Measurements from ENCODE around the gene SNAP47.
A peak's percentile ranks its signal among the peaks of the same experiment; 100 is the strongest.

Gene SNAP47

GRCh38 chr1:227756172-227756959 is 21.1 kb downstream of the SNAP47 start:
- Histone ChIP-seq H3K36me3 (replicated peaks in 1 of 2; ENCODE audit: control insufficient read depth in 2 of 2, insufficient read depth in 2 of 2, low read length in 2 of 2) (peaks cover 35 to 87% of the 10 kb centered on the region in 2 donors), H3K4me3 (ENCODE audit: low read length in 2 of 2) (peak overlapping the region in 1 of 2 donors; percentile 0), H3K9ac (ENCODE audit: low read depth, low read length, poor library complexity) (peak overlapping the region; percentile 24), H4K91ac (ENCODE audit: low read depth, low read length, poor library complexity) (no peak overlapping the region), H2BK120ac (ENCODE audit: low read depth, low read length) (no peak overlapping the region), H2AK5ac (ENCODE audit: low read depth, low read length) (no peak overlapping the region), H3K9me3 (replicated peaks in 1 of 2; ENCODE audit: control insufficient read depth in 2 of 2, insufficient read depth in 1 of 2, low read depth in 1 of 2, low read length in 2 of 2) (no peaks in the 10 kb centered on the region), H3K4ac (ENCODE audit: low read length) (no peak overlapping the region), H3K27me3 (ENCODE audit: control insufficient read depth in 3 of 3, insufficient read depth in 3 of 3, low read depth in 1 of 3, low read length in 3 of 3) (no peaks in the 10 kb centered on the region), H3K4me2 (ENCODE audit: insufficient read depth, low read length, poor library complexity, severe bottlenecking) (no peak overlapping the region), H3K27ac (replicated peaks; ENCODE audit: low read length) (no peak overlapping the region), H3K18ac (ENCODE audit: low read length) (no peak overlapping the region), H2BK12ac (ENCODE audit: low read length) (no peak overlapping the region), H2AFZ (ENCODE audit: low read length) (no peak overlapping the region), H4K8ac (ENCODE audit: low read depth, low read length) (no peak overlapping the region), H3K4me1 (ENCODE audit: control insufficient read depth in 2 of 2, insufficient read depth in 1 of 2, low read depth in 1 of 2, low read length in 2 of 2) (no peaks in the 10 kb centered on the region), H3K23ac (ENCODE audit: low read depth, low read length, poor library complexity) (no peak overlapping the region), H2BK5ac (ENCODE audit: low read length) (no peak overlapping the region), H3K79me1 (ENCODE audit: low read depth, low read length) (peaks cover 2% of the 10 kb centered on the region), H2BK15ac (ENCODE audit: low read length) (no peak overlapping the region), H3K14ac (ENCODE audit: low read length) (no peak overlapping the region)
- no CpG with 5 or more reads among the region's 13 CpGs for WGBS, 2 donors (ENCODE audit: extremely low coverage in 2 of 2, insufficient read length in 2 of 2, insufficient replicate concordance in 1 of 2)
- DNase-seq (ENCODE audit: low spot score), result no peak

- Histone ChIP-seq H2BK120ac (ENCODE audit: low read depth, low read length) (no peak overlapping the region), H3K18ac (ENCODE audit: low read length) (no peak overlapping the region), H3K27ac (replicated peaks; ENCODE audit: low read length) (no peak overlapping the region)
Measured at GRCh38 chr1:227757781-227758180, 22.5 kb downstream of the SNAP47 start.

GRCh38 chr1:227758366-227758765 is 23.1 kb downstream of the SNAP47 start:
- H3K27ac ChIP-seq (replicated peaks; ENCODE audit: low read length), result no peak overlapping the region
- no peaks in the 10 kb centered on the region for H3K27me3 ChIP-seq (ENCODE audit: control insufficient read depth in 3 of 3, insufficient read depth in 3 of 3, low read depth in 1 of 3, low read length in 3 of 3)

More at GRCh38 chr1:227757781-227758180, 22.5 kb downstream of the SNAP47 start:
- no peak overlapping the region for H3K9ac ChIP-seq (ENCODE audit: low read depth, low read length, poor library complexity)
- no peak overlapping the region for H3K23ac ChIP-seq (ENCODE audit: low read depth, low read length, poor library complexity)
- no peak overlapping the region for H2BK12ac ChIP-seq (ENCODE audit: low read length)
- H3K36me3 ChIP-seq (replicated peaks in 1 of 2; ENCODE audit: control insufficient read depth in 2 of 2, insufficient read depth in 2 of 2, low read length in 2 of 2), result peaks cover 41 to 87% of the 10 kb centered on the region in 2 donors
- H3K4me3 ChIP-seq (ENCODE audit: low read length in 2 of 2), result no peak overlapping the region
- no peak overlapping the region for H3K4me2 ChIP-seq (ENCODE audit: insufficient read depth, low read length, poor library complexity, severe bottlenecking)
- no peak overlapping the region for H2AK5ac ChIP-seq (ENCODE audit: low read depth, low read length)
- H3K4ac ChIP-seq (ENCODE audit: low read length), result no peak overlapping the region
- H2BK5ac ChIP-seq (ENCODE audit: low read length), result no peak overlapping the region
- no CpG with 5 or more reads among the region's 2 CpGs for WGBS, 2 donors (ENCODE audit: extremely low coverage in 2 of 2, insufficient read length in 2 of 2, insufficient replicate concordance in 1 of 2)
- H2AFZ ChIP-seq (ENCODE audit: low read length), result no peak overlapping the region
- DNase-seq (ENCODE audit: low spot score), result no peak
- H2BK15ac ChIP-seq (ENCODE audit: low read length), result no peak overlapping the region
- H3K4me1 ChIP-seq (ENCODE audit: control insufficient read depth in 2 of 2, insufficient read depth in 1 of 2, low read depth in 1 of 2, low read length in 2 of 2), result no peaks in the 10 kb centered on the region
- no peak overlapping the region for H4K8ac ChIP-seq (ENCODE audit: low read depth, low read length)
- H3K79me1 ChIP-seq (ENCODE audit: low read depth, low read length), result peaks cover 2% of the 10 kb centered on the region
- no peak overlapping the region for H4K91ac ChIP-seq (ENCODE audit: low read depth, low read length, poor library complexity)
- H3K9me3 ChIP-seq (replicated peaks in 1 of 2; ENCODE audit: control insufficient read depth in 2 of 2, insufficient read depth in 1 of 2, low read depth in 1 of 2, low read length in 2 of 2), result no peaks in the 10 kb centered on the region
- no peaks in the 10 kb centered on the region for H3K27me3 ChIP-seq (ENCODE audit: control insufficient read depth in 3 of 3, insufficient read depth in 3 of 3, low read depth in 1 of 3, low read length in 3 of 3)
- no peak overlapping the region for H3K14ac ChIP-seq (ENCODE audit: low read length)

GRCh38 chr1:227759341-227760300 is 24.4 kb downstream of the SNAP47 start:
- no peak overlapping the region for H3K4me3 ChIP-seq (ENCODE audit: low read length in 2 of 2)
- no peak overlapping the region for H3K4ac ChIP-seq (ENCODE audit: low read length)
- H3K4me2 ChIP-seq (ENCODE audit: insufficient read depth, low read length, poor library complexity, severe bottlenecking), result no peak overlapping the region
- no peak overlapping the region for H3K18ac ChIP-seq (ENCODE audit: low read length)
- H3K9me3 ChIP-seq (replicated peaks in 1 of 2; ENCODE audit: control insufficient read depth in 2 of 2, insufficient read depth in 1 of 2, low read depth in 1 of 2, low read length in 2 of 2), result no peaks in the 10 kb centered on the region
- no peak overlapping the region for H2AK5ac ChIP-seq (ENCODE audit: low read depth, low read length)
- no peak overlapping the region for H3K23ac ChIP-seq (ENCODE audit: low read depth, low read length, poor library complexity)
- H2BK15ac ChIP-seq (ENCODE audit: low read length), result no peak overlapping the region
- H2AFZ ChIP-seq (ENCODE audit: low read length), result no peak overlapping the region
- H4K91ac ChIP-seq (ENCODE audit: low read depth, low read length, poor library complexity), result no peak overlapping the region
- peak overlapping the region; percentile 19 for H2BK5ac ChIP-seq (ENCODE audit: low read length)
- H2BK12ac ChIP-seq (ENCODE audit: low read length), result no peak overlapping the region
- H3K27ac ChIP-seq (replicated peaks; ENCODE audit: low read length), result no peak overlapping the region
- H3K36me3 ChIP-seq (replicated peaks in 1 of 2; ENCODE audit: control insufficient read depth in 2 of 2, insufficient read depth in 2 of 2, low read length in 2 of 2), result peaks cover 43 to 80% of the 10 kb centered on the region in 2 donors
- no peaks in the 10 kb centered on the region for H3K4me1 ChIP-seq (ENCODE audit: control insufficient read depth in 2 of 2, insufficient read depth in 1 of 2, low read depth in 1 of 2, low read length in 2 of 2)
- no CpG with 5 or more reads among the region's 15 CpGs for WGBS, 2 donors (ENCODE audit: extremely low coverage in 2 of 2, insufficient read length in 2 of 2, insufficient replicate concordance in 1 of 2)
- H3K79me1 ChIP-seq (ENCODE audit: low read depth, low read length), result peaks cover 10% of the 10 kb centered on the region
- H3K27me3 ChIP-seq (ENCODE audit: control insufficient read depth in 3 of 3, insufficient read depth in 3 of 3, low read depth in 1 of 3, low read length in 3 of 3), result no peaks in the 10 kb centered on the region
- no peak overlapping the region for H3K14ac ChIP-seq (ENCODE audit: low read length)
- no peak overlapping the region for H3K9ac ChIP-seq (ENCODE audit: low read depth, low read length, poor library complexity)
- no peak overlapping the region for H2BK120ac ChIP-seq (ENCODE audit: low read depth, low read length)
- no peak for DNase-seq (ENCODE audit: low spot score)
- H4K8ac ChIP-seq (ENCODE audit: low read depth, low read length), result no peak overlapping the region

More at GRCh38 chr1:227758366-227758765, 23.1 kb downstream of the SNAP47 start:
- Histone ChIP-seq H4K91ac (ENCODE audit: low read depth, low read length, poor library complexity) (no peak overlapping the region), H3K4ac (ENCODE audit: low read length) (no peak overlapping the region), H4K8ac (ENCODE audit: low read depth, low read length) (no peak overlapping the region), H2AK5ac (ENCODE audit: low read depth, low read length) (no peak overlapping the region), H2BK120ac (ENCODE audit: low read depth, low read length) (no peak overlapping the region), H2BK12ac (ENCODE audit: low read length) (no peak overlapping the region), H3K4me2 (ENCODE audit: insufficient read depth, low read length, poor library complexity, severe bottlenecking) (no peak overlapping the region), H2BK15ac (ENCODE audit: low read length) (no peak overlapping the region), H3K79me1 (ENCODE audit: low read depth, low read length) (peaks cover 5% of the 10 kb centered on the region), H3K14ac (ENCODE audit: low read length) (no peak overlapping the region), H3K9me3 (replicated peaks in 1 of 2; ENCODE audit: control insufficient read depth in 2 of 2, insufficient read depth in 1 of 2, low read depth in 1 of 2, low read length in 2 of 2) (no peaks in the 10 kb centered on the region), H3K4me3 (ENCODE audit: low read length in 2 of 2) (no peak overlapping the region), H3K23ac (ENCODE audit: low read depth, low read length, poor library complexity) (no peak overlapping the region), H3K4me1 (ENCODE audit: control insufficient read depth in 2 of 2, insufficient read depth in 1 of 2, low read depth in 1 of 2, low read length in 2 of 2) (no peaks in the 10 kb centered on the region), H3K36me3 (replicated peaks in 1 of 2; ENCODE audit: control insufficient read depth in 2 of 2, insufficient read depth in 2 of 2, low read length in 2 of 2) (peaks cover 42 to 81% of the 10 kb centered on the region in 2 donors), H2AFZ (ENCODE audit: low read length) (no peak overlapping the region), H3K18ac (ENCODE audit: low read length) (no peak overlapping the region), H3K9ac (ENCODE audit: low read depth, low read length, poor library complexity) (peak overlapping the region; percentile 63), H2BK5ac (ENCODE audit: low read length) (no peak overlapping the region)
- DNase-seq (ENCODE audit: low spot score), result no peak
- WGBS, 2 donors (ENCODE audit: extremely low coverage in 2 of 2, insufficient read length in 2 of 2, insufficient replicate concordance in 1 of 2), result no CpG with 5 or more reads among the region's 6 CpGs
